BJ (cell line): ENCODE measurements around the gene NAP1L1. TPM values are rescaled to one million over a fixed set of nuclear protein-coding genes. Genes with fewer than 3 reads are reported as not detected.

Source experiments
- CTCF ChIA-PET: fragments of 350-600 bp; formaldehyde crosslinking; extraction: SDS; loops from one replicate; lab custom pipeline; 2021; ENCODE audit warnings: antibody characterized with exemption, inconsistent platforms; lab: Yijun Ruan, JAX
- POLR2A ChIA-PET: fragments of 300-600 bp; sonication (Branson Sonifier 250); formaldehyde crosslinking; extraction: SDS; loops from one replicate; lab custom pipeline; 2021; ENCODE audit warnings: antibody characterized with exemption; lab: Charles Lee
- DNase-seq: peaks from one replicate; pipeline ENCODE4 v3.0.0-alpha.2; 2011; ENCODE audit warnings: low read depth
- H3K27me3 ChIP-seq: 2 replicates; pipeline ENCODE4 v1.6.0; 2011; ENCODE audit warnings: low read length; ENCODE audit not compliant: control insufficient read depth, insufficient read depth
- H3K36me3 ChIP-seq: 2 replicates; pipeline ENCODE4 v1.5.1; 2011; ENCODE audit warnings: low read length; ENCODE audit not compliant: control insufficient read depth, insufficient read depth
- H3K4me3 ChIP-seq: 2 replicates; pipeline ENCODE4 v1.5.1; 2011; ENCODE audit warnings: low read depth, mild to moderate bottlenecking, control low read depth, low read length
- polyA plus RNA-seq: library from polyadenylated mRNA; depleted of rRNA; stranded (reverse); fragments of >200 nt; gene quantifications from 2 replicates; pipeline ENCODE4 v1.2.3, GENCODE V29; 2011
- TF ChIP-seq, protein P1 (sequence below): IDR thresholded peaks from 2 replicates; pipeline ENCODE4 v1.5.1; 2011; ENCODE audit warnings: low read depth, mild to moderate bottlenecking, control low read depth, inconsistent platforms, low read length, moderate library complexity; ENCODE audit not compliant: insufficient read depth

NAP1L1 gene
- polyA plus RNA-seq, 1 experiment: 111 TPM

DNA sequence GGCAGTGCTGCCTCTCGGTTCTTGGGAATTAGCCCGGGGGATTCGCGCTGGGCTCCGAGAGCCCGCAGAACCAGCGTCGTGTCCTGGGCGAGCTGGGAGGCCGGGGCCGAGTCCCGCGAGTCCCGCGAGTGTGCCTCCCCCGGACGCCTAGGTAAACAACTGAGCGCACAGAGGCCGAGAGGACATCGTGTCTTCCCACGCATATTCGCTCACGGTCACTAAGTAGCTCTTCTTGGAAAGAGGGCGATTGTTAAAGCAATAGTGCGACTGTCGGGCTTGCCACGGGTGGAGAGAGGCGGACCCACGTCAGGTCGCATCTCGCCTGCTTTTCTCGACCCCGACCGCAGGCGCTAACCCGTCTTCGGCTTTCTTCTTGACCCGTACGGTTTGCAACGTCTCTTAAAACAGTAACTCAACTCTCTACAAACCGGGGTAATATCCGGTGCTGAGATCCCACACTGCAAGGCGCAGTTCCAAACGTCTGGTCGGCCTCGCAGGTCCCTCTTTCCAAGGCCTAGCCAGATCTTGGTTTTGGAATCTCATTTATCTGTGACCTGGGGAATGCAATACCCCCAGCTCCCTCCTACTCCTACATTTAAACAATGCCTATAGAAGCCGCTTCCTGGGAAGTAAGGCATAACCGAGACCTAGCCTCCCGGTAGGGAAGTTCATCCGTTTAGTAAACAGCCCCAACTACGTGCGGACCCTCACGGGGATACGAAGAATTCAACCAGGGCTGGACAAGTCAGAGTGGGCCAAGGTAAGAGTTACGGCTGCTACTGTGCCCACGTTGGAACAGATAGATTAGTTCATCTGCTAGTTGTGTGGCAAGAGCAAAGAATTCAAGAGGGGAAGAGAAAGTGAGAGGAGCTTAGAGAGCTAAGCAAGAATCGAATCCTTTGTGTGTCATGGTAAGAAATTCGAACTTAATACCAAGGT lies 52.2 kb downstream of the NAP1L1 start:
- Histone ChIP-seq H3K36me3 (no peaks in the 10 kb centered on the region), H3K4me3 (peak overlapping the region; percentile 70), H3K27me3 (no peaks in the 10 kb centered on the region)
- ChIA-PET POLR2A (interaction anchor here (0.5 to 1.1 kb wide), 5 partner anchors 201 to 521 kb away, joined by 3 to 7 read pairs (median 3); partner anchors contain the start of gene KRR1), CTCF (interaction anchor here (0.5 to 9.0 kb wide), 16 partner anchors 18 to 507 kb away, joined by 3 to 98 read pairs (median 4); no protein-coding TSS in a partner anchor)
- no peak for DNase-seq
- TF ChIP-seq, protein P1, sequence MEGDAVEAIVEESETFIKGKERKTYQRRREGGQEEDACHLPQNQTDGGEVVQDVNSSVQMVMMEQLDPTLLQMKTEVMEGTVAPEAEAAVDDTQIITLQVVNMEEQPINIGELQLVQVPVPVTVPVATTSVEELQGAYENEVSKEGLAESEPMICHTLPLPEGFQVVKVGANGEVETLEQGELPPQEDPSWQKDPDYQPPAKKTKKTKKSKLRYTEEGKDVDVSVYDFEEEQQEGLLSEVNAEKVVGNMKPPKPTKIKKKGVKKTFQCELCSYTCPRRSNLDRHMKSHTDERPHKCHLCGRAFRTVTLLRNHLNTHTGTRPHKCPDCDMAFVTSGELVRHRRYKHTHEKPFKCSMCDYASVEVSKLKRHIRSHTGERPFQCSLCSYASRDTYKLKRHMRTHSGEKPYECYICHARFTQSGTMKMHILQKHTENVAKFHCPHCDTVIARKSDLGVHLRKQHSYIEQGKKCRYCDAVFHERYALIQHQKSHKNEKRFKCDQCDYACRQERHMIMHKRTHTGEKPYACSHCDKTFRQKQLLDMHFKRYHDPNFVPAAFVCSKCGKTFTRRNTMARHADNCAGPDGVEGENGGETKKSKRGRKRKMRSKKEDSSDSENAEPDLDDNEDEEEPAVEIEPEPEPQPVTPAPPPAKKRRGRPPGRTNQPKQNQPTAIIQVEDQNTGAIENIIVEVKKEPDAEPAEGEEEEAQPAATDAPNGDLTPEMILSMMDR: no peak

GRCh38 chr12:76031414-76032042 lies 53.0 kb downstream of the NAP1L1 start, which contains the start of gene PHLDA1:
PHLDA1 (minus strand) TSS chr12:76031776.
- Histone ChIP-seq H3K4me3 (peak within 1 kb of the TSS; percentile 70), H3K36me3 (no peaks in the 10 kb centered on the region), H3K27me3 (no peaks in the 10 kb centered on the region)
- peak; percentile 75 for DNase-seq
- CTCF ChIA-PET: interaction anchor here (0.5 to 9.0 kb wide), 18 partner anchors 11 to 506 kb away, joined by 3 to 98 read pairs (median 4); no protein-coding TSS in a partner anchor
- POLR2A ChIA-PET: interaction anchor here (0.5 to 1.1 kb wide), 6 partner anchors 209 to 542 kb away, joined by 3 to 7 read pairs (median 3); partner anchors contain the start of gene KRR1
- TF ChIP-seq, protein P1: peak; percentile 78

DNA sequence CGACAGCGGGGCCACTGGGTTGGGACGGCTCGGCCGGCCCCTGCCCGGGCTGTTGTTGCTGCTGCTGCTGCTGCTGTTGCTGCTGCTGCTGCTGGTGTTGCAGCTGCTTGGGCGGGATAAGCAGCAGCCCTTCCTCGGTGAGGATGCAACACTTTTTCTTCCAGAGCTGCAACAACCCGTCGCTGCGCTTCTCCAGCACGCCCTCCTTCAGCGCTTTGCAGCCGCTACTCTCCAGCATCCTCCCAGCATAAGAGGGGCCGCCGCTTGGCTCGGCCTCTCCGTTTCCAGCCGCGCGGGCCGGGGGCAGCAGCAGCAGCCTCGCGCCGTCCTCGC lies 53.4 kb downstream of the NAP1L1 start:
- ChIA-PET POLR2A (interaction anchor here (0.6 to 1.0 kb wide), 4 partner anchors 208 to 541 kb away, joined by 3 to 7 read pairs (median 3); no protein-coding TSS in a partner anchor), CTCF (interaction anchor here (0.7 to 9.0 kb wide), 16 partner anchors 10 to 505 kb away, joined by 3 to 98 read pairs (median 4); no protein-coding TSS in a partner anchor)
- DNase-seq: no peak
- Histone ChIP-seq H3K27me3 (no peaks in the 10 kb centered on the region), H3K4me3 (peak overlapping the region; percentile 70), H3K36me3 (no peaks in the 10 kb centered on the region)
- TF ChIP-seq, protein P1: no peak

- Histone ChIP-seq H3K4me3 (peak overlapping the region; percentile 70), H3K27me3 (no peaks in the 10 kb centered on the region), H3K36me3 (no peaks in the 10 kb centered on the region)
- no peak for DNase-seq
- CTCF ChIA-PET: interaction anchor here (0.7 to 9.0 kb wide), 14 partner anchors 10 to 505 kb away, joined by 3 to 98 read pairs (median 4); no protein-coding TSS in a partner anchor
- POLR2A ChIA-PET: interaction anchor here (0.6 to 1.0 kb wide), 4 partner anchors 208 to 541 kb away, joined by 3 to 4 read pairs (median 3); no protein-coding TSS in a partner anchor
- TF ChIP-seq, protein P1: no peak
Measured at GRCh38 chr12:76030341-76031080, 54.0 kb downstream of the NAP1L1 start.
